Measurements from ENCODE around the gene CDC20. TPM values are rescaled to one million over a fixed set of nuclear protein-coding genes. Genes with fewer than 3 reads are reported as not detected.

Gene CDC20
- total RNA-seq, 1 donor from 2014 or later = 11.0 TPM

DNA sequence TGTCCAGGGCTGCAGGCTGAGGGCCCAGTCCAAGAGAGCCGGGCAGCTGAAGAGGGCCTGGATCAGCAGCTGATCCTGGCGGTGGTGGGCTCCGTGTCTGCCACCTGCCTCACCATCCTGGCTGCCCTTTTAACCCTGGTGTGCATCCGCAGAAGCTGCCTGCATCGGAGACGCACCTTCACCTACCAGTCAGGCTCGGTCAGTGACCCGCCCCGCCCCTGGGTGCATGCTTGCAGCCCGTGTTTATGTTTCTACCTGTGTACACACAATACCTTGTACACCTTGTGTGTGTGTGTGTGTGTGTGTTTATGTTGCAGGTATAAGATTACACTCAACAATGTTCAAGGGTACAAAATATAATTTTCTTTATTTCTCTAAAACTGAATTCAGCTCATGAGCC is 45.0 kb upstream of the CDC20 start:
- Histone ChIP-seq H3K27ac (no peak overlapping the region), H3K9me3 (no peaks in the 10 kb centered on the region), H3K36me3 (no peaks in the 10 kb centered on the region), H3K27me3 (no peaks in the 10 kb centered on the region), H3K4me3 (no peak overlapping the region), H3K4me1 (no peaks in the 10 kb centered on the region)
- TF ChIP-seq POLR2AphosphoS5 (IDR thresholded peaks at IDR 0.05; ENCODE audit: insufficient read depth in 1 of 2, low read depth in 1 of 2) (no peak), POLR2A (IDR thresholded peaks at IDR 0.05) (no peak)
- TF ChIP-seq, protein P1, sequence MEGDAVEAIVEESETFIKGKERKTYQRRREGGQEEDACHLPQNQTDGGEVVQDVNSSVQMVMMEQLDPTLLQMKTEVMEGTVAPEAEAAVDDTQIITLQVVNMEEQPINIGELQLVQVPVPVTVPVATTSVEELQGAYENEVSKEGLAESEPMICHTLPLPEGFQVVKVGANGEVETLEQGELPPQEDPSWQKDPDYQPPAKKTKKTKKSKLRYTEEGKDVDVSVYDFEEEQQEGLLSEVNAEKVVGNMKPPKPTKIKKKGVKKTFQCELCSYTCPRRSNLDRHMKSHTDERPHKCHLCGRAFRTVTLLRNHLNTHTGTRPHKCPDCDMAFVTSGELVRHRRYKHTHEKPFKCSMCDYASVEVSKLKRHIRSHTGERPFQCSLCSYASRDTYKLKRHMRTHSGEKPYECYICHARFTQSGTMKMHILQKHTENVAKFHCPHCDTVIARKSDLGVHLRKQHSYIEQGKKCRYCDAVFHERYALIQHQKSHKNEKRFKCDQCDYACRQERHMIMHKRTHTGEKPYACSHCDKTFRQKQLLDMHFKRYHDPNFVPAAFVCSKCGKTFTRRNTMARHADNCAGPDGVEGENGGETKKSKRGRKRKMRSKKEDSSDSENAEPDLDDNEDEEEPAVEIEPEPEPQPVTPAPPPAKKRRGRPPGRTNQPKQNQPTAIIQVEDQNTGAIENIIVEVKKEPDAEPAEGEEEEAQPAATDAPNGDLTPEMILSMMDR (IDR thresholded peaks at IDR 0.05) = no peak
- intact Hi-C loops (cut with DNase I) = no loop called here
- DNase-seq (ENCODE audit: extremely low spot score in 2 of 2) = no peak

DNA sequence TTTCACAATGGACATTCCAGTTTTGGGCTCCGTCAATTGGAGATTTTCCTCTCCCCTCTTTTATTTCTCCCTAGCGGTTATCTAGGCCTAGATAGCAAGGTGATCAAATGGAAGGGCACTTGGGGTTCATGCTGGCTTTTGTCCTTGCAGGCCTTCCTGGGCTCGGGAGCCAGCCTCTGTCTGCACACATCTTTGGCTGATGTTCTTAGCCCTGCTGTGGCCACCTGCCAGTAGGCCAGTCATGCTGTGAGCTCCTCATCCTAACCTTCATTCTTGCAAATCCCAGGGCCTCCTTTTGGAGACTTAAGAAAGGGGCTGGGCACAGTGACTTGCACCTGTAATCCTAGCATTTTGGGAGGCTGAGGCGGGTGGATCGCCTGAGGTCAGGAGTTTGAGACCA is 44.5 kb upstream of the CDC20 start:
- Histone ChIP-seq H3K9me3 (no peaks in the 10 kb centered on the region), H3K27me3 (no peaks in the 10 kb centered on the region), H3K36me3 (no peaks in the 10 kb centered on the region), H3K4me1 (no peaks in the 10 kb centered on the region), H3K27ac (no peak overlapping the region), H3K4me3 (no peak overlapping the region)
- intact Hi-C loops (cut with DNase I) = no loop called here
- DNase-seq (ENCODE audit: extremely low spot score in 2 of 2) = no peak
- TF ChIP-seq POLR2AphosphoS5 (IDR thresholded peaks at IDR 0.05; ENCODE audit: insufficient read depth in 1 of 2, low read depth in 1 of 2) (no peak), POLR2A (IDR thresholded peaks at IDR 0.05) (no peak)
- TF ChIP-seq, protein P1 (IDR thresholded peaks at IDR 0.05) = no peak

DNA sequence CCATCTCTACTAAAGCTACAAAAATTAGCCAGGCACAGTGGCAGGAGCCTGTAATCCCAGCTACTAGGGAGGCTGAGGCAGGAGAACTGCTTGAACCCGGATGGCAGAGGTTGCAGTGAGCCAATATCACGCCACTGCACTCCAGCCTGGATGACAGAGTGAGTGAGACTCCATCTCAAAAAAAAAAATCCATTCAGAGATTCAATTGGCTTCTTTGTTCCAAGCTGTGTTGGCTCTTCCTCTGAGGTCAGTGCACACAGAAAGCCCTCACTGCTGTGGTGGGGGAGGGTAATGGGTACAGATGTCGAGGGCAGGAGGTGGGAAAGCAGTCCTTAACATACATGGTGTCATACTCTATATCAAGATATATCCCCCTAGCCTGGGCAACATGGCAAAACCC is 43.3 kb upstream of the CDC20 start:
- Histone ChIP-seq H3K9me3 (no peaks in the 10 kb centered on the region), H3K4me3 (no peak overlapping the region), H3K27ac (no peak overlapping the region), H3K36me3 (no peaks in the 10 kb centered on the region), H3K27me3 (no peaks in the 10 kb centered on the region), H3K4me1 (no peaks in the 10 kb centered on the region)
- DNase-seq (ENCODE audit: extremely low spot score in 2 of 2) = no peak
- intact Hi-C loops (cut with DNase I) = no loop called here
- TF ChIP-seq POLR2A (IDR thresholded peaks at IDR 0.05) (no peak), POLR2AphosphoS5 (IDR thresholded peaks at IDR 0.05; ENCODE audit: insufficient read depth in 1 of 2, low read depth in 1 of 2) (no peak)
- TF ChIP-seq, protein P1 (IDR thresholded peaks at IDR 0.05) = no peak

DNA sequence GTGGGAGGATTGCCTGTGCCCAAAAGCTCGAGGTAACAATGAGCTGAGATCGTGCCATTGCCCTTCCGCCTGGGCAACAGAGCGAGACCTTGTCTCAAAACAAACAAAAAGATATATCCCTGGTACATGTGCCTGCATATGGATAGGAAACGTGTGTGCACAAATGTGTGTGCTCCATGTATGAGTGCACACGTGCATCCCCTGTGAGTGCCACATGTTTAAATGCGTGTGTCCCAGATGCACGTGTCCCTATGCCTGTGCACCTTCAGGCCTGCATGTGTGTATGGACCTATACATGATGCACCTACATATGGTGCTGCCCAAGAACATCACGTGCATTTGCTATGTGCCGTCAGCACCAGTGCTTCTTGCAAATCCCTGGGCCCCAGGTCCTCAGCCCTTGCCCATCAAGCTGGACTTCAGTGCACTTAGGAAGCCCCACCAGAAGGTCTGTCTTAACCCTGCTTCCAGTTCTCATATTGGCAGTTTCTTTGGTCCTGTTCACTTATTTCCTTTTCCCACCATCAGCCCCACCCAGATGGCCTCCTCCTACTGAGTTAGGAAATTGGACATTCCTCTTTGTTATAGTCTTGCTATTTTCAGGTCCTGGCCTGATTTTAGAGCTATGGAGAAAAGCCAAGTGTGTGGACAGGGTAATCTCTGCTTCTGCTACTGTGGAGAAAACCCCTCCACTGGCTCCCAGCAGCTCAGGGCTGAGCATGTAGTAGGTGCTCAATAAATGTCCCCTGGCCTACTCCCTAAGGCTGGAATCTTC is 42.6 kb upstream of the CDC20 start:
- no peak overlapping the region for H3K4me3 ChIP-seq
- H3K4me1 ChIP-seq = no peaks in the 10 kb centered on the region
- DNase-seq (ENCODE audit: extremely low spot score in 2 of 2) = no peak
- H3K36me3 ChIP-seq = no peaks in the 10 kb centered on the region
- H3K27ac ChIP-seq = no peak overlapping the region
- intact Hi-C loops (cut with DNase I) = no loop called here
- H3K9me3 ChIP-seq = no peaks in the 10 kb centered on the region
- TF ChIP-seq, protein P1 (IDR thresholded peaks at IDR 0.05) = no peak
- no peak for TF ChIP-seq POLR2A (IDR thresholded peaks at IDR 0.05)
- TF ChIP-seq POLR2AphosphoS5 (IDR thresholded peaks at IDR 0.05; ENCODE audit: insufficient read depth in 1 of 2, low read depth in 1 of 2) = no peak
- H3K27me3 ChIP-seq = no peaks in the 10 kb centered on the region

DNA sequence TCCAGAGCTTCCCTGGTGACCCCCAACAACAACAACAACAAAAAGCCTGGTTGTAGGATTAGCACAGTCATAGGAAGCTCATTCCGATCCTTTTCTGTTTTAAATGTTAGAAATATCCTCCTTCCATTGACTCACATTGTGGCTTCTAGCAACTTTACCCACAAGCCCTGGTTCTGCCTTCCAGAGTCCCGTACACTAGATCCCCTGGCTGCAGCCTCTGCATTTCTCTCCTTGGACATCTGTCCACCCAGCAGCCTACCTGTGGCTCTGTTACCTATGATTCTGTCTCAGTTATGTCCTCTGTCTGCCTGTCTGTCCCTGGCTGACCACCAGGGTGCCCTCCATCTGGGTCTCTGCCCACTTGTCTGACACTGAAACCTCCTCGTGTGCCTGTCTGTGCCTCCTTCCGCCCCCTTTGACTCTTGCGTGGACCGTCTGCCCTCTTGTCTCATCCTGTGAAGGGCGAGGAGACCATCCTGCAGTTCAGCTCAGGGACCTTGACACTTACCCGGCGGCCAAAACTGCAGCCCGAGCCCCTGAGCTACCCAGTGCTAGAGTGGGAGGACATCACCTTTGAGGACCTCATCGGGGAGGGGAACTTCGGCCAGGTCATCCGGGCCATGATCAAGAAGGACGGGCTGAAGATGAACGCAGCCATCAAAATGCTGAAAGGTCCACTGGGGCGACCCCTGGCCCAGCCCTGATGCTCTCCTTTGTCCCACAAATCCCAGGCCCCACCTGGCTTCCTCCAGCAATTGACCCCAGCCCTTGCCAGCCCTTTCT is 41.9 kb upstream of the CDC20 start:
- Histone ChIP-seq H3K9me3 (no peaks in the 10 kb centered on the region), H3K4me3 (no peak overlapping the region), H3K27ac (no peak overlapping the region), H3K4me1 (no peaks in the 10 kb centered on the region), H3K27me3 (no peaks in the 10 kb centered on the region), H3K36me3 (no peaks in the 10 kb centered on the region)
- intact Hi-C loops (cut with DNase I) = no loop called here
- TF ChIP-seq POLR2A (IDR thresholded peaks at IDR 0.05) (no peak), POLR2AphosphoS5 (IDR thresholded peaks at IDR 0.05; ENCODE audit: insufficient read depth in 1 of 2, low read depth in 1 of 2) (no peak)
- TF ChIP-seq, protein P1 (IDR thresholded peaks at IDR 0.05) = no peak
- no peak for DNase-seq (ENCODE audit: extremely low spot score in 2 of 2)

Measured in vagina (tissue), 2 donors.